Endodermal cell (in vitro differentiated cells): ENCODE measurements around the gene GPC6. TPM values are rescaled to one million over a fixed set of nuclear protein-coding genes. Genes with fewer than 3 reads are reported as not detected.

Source experiments
- DNase-seq: peaks from one replicate; pipeline ENCODE4 v3.0.0-alpha.2; 2017
- H3K27ac ChIP-seq: 2 replicates; pipeline ENCODE4 v1.5.1; 2013; ENCODE audit warnings: mild to moderate bottlenecking, low read depth, low read length, moderate library complexity
- H3K27me3 ChIP-seq: 2 replicates; pipeline ENCODE4 v1.6.1; 2013; ENCODE audit warnings: mild to moderate bottlenecking, low read length, moderate library complexity; ENCODE audit not compliant: insufficient read depth, control insufficient read depth, poor library complexity, severe bottlenecking
- H3K36me3 ChIP-seq: 2 replicates; pipeline ENCODE4 v1.7.0; 2013; ENCODE audit warnings: mild to moderate bottlenecking, low read length, moderate library complexity; ENCODE audit not compliant: control insufficient read depth, insufficient read depth
- H3K4me1 ChIP-seq: one replicate; pipeline ENCODE4 v1.7.0; 2013; ENCODE audit warnings: low read length; ENCODE audit not compliant: control insufficient read depth, insufficient read depth
- H3K4me3 ChIP-seq: 2 replicates; pipeline ENCODE4 v1.5.1; 2013; ENCODE audit warnings: mild to moderate bottlenecking, low read length, moderate library complexity
- H3K9ac ChIP-seq: 2 replicates; pipeline ENCODE4 v1.6.1; 2013; ENCODE audit warnings: mild to moderate bottlenecking, low read length, moderate library complexity; ENCODE audit not compliant: poor library complexity, severe bottlenecking; ENCODE audit errors: extremely low read depth
- H3K9me3 ChIP-seq: 2 replicates; pipeline ENCODE4 v1.6.1; 2013; ENCODE audit warnings: mild to moderate bottlenecking, low read length, moderate library complexity; ENCODE audit not compliant: control insufficient read depth
- H3K27ac Mint-ChIP-seq: 2 replicates; pipeline ENCODE4 v1.8.0; 2020; ENCODE audit warnings: mixed read lengths
- H3K27me3 Mint-ChIP-seq: 2 replicates; pipeline ENCODE4 v1.8.0; 2021; ENCODE audit warnings: mild to moderate bottlenecking, mixed read lengths; ENCODE audit not compliant: insufficient read depth
- H3K36me3 Mint-ChIP-seq: 2 replicates; pipeline ENCODE4 v1.8.0; 2020; ENCODE audit warnings: low read depth, mixed read lengths
- H3K4me1 Mint-ChIP-seq: 2 replicates; pipeline ENCODE4 v1.8.0; 2020; ENCODE audit warnings: mixed read lengths
- H3K4me3 Mint-ChIP-seq: 2 replicates; pipeline ENCODE4 v1.8.0; 2020; ENCODE audit warnings: mild to moderate bottlenecking, moderate library complexity, mixed read lengths
- H3K9me3 Mint-ChIP-seq: 2 replicates; pipeline ENCODE4 v1.8.0; 2020; ENCODE audit warnings: mild to moderate bottlenecking, mixed read lengths
- WGBS, 2 experiments: methylation state at CpG; one replicate each; pipeline versions ENCODE4 v1.1.5 to v1.1.7; 2013; ENCODE audit warnings: missing lambda C conversion rate in 2 of 2, mixed read lengths in 1 of 2; ENCODE audit not compliant: insufficient coverage in 1 of 2, insufficient read length in 1 of 2; 5-methylcytosine and 5-hydroxymethylcytosine counted together
- total RNA-seq, 2 donors: library from RNA; stranded (reverse); fragmentation: NEBNext Ultra II Directional in 1 of 2; extraction: Animal tissue kit (Norgen Biotek cat#: 25700) in 1 of 2; gene quantifications; 2 replicates in 1 of 2; 3 replicates in 1 of 2; pipeline ENCODE4 v1.2.1, GENCODE V29; 2021
- TF ChIP-seq, protein P1 (sequence below): fragments of 200-600 bp; sonication (generic); conservative IDR thresholded peaks from 2 replicates; pipeline ENCODE4 v1.5.0; 2021; ENCODE audit warnings: antibody characterized with exemption, mild to moderate bottlenecking

The GPC6 gene
- total RNA-seq, 2 donors from 2014 or later, result 69.6 to 80.4 TPM

DNA sequence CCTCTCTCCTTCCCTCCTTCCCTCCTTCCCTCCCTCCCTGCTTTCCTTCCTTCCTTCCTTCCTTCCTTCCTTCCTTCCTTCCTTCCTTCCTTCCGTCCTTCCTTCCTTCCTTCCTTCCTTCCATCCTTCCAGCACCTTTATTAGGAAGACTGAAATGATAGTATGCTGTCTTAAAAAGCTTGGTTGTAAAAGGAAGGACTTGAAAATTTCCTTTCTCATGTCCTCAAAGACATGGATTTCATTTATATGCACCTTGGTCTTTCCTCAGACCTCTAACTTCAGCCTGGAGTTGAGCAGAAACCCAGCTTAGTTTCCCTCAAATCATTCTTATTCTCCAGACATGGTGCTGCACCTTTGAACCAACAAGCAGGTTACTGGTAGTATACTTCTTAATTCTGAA lies 141.7 kb downstream of the GPC6 start:
- no peak overlapping the region for H3K4me3 Mint-ChIP-seq
- H3K27ac ChIP-seq, result no peak overlapping the region
- no peaks in the 10 kb centered on the region for H3K36me3 Mint-ChIP-seq

DNA sequence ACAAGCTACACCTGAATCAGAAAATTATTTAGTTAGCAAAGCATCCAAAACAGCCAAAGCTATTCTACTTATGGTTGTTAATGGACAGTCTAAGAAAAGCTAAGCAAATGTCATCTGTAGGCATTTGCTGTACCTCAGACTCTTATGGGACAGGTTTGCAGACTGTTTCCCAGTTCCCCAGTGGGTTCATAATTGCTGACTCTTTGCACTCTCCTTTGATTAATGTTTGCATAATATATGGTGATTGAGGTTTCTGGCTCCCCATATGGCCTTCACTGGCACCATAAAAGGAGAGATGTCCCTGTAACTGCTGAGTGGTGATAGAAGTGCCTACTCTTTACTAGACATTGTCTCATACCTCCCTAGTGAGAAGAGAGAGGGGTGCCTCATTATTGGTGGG lies 142.1 kb downstream of the GPC6 start:
- H3K27ac ChIP-seq, result no peak overlapping the region
- no peaks in the 10 kb centered on the region for H3K9me3 ChIP-seq
- Mint-ChIP-seq H3K9me3 (no peaks in the 10 kb centered on the region), H3K4me1 (no peaks in the 10 kb centered on the region), H3K27me3 (no peaks in the 10 kb centered on the region), H3K27ac (no peak overlapping the region), H3K36me3 (no peaks in the 10 kb centered on the region), H3K4me3 (no peak overlapping the region)
- H3K4me1 ChIP-seq, result no peaks in the 10 kb centered on the region
- H3K27me3 ChIP-seq, result no peaks in the 10 kb centered on the region
- peaks cover 6% of the 10 kb centered on the region for H3K36me3 ChIP-seq
- H3K4me3 ChIP-seq, result no peak overlapping the region
- no peak overlapping the region for H3K9ac ChIP-seq
- TF ChIP-seq, protein P1, sequence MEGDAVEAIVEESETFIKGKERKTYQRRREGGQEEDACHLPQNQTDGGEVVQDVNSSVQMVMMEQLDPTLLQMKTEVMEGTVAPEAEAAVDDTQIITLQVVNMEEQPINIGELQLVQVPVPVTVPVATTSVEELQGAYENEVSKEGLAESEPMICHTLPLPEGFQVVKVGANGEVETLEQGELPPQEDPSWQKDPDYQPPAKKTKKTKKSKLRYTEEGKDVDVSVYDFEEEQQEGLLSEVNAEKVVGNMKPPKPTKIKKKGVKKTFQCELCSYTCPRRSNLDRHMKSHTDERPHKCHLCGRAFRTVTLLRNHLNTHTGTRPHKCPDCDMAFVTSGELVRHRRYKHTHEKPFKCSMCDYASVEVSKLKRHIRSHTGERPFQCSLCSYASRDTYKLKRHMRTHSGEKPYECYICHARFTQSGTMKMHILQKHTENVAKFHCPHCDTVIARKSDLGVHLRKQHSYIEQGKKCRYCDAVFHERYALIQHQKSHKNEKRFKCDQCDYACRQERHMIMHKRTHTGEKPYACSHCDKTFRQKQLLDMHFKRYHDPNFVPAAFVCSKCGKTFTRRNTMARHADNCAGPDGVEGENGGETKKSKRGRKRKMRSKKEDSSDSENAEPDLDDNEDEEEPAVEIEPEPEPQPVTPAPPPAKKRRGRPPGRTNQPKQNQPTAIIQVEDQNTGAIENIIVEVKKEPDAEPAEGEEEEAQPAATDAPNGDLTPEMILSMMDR, result no peak
- DNase-seq, result no peak

More for the DNA sequence above, 141.7 kb downstream of the GPC6 start:
- TF ChIP-seq, protein P1, result no peak
- Histone ChIP-seq H3K9me3 (no peaks in the 10 kb centered on the region), H3K27me3 (no peaks in the 10 kb centered on the region), H3K9ac (no peak overlapping the region), H3K4me1 (no peaks in the 10 kb centered on the region), H3K36me3 (peaks cover 6% of the 10 kb centered on the region), H3K4me3 (no peak overlapping the region)
- no peaks in the 10 kb centered on the region for H3K27me3 Mint-ChIP-seq
- no peaks in the 10 kb centered on the region for H3K4me1 Mint-ChIP-seq
- WGBS, 2 experiments, result no CpG with 5 or more reads among the region's 1 CpG
- no peak for DNase-seq
- H3K9me3 Mint-ChIP-seq, result no peaks in the 10 kb centered on the region
- H3K27ac Mint-ChIP-seq, result no peak overlapping the region

DNA sequence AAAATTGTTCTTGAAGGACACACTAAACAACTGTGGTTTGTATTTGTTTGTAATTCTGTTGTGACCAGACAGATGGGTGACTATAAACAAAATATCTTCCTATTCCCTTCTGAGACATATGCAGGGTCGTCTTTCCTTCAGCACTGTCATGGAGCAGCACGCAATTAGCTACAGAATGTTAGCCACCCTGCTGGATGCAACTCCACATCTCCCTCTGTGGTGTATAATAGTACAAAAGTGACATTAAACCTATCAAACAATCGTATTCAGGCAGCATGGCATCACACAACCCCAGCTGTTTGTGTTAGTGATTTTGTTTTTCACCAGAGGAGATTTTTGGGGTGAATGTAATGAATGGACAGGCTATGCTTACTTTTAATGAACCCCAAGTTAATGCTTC lies 146.2 kb downstream of the GPC6 start:
- no peak overlapping the region for H3K27ac Mint-ChIP-seq
- no peaks in the 10 kb centered on the region for H3K4me1 ChIP-seq
- H3K36me3 ChIP-seq, result no peaks in the 10 kb centered on the region

More for the DNA sequence above, 146.2 kb downstream of the GPC6 start:
- no peak overlapping the region for H3K27ac ChIP-seq
- H3K4me3 Mint-ChIP-seq, result no peak overlapping the region
- H3K27me3 ChIP-seq, result no peaks in the 10 kb centered on the region
- DNase-seq, result no peak
- no peaks in the 10 kb centered on the region for H3K9me3 Mint-ChIP-seq
- H3K4me3 ChIP-seq, result no peak overlapping the region
- H3K9me3 ChIP-seq, result no peaks in the 10 kb centered on the region
- TF ChIP-seq, protein P1, result no peak
- no peak overlapping the region for H3K9ac ChIP-seq
- H3K27me3 Mint-ChIP-seq, result no peaks in the 10 kb centered on the region
- no peaks in the 10 kb centered on the region for H3K36me3 Mint-ChIP-seq
- WGBS, 2 experiments, result 88% methylated on average over 3 of the region's 3 CpGs; no CpG with 5 or more reads in 1 of the 2 experiments
- no peaks in the 10 kb centered on the region for H3K4me1 Mint-ChIP-seq
